C4-2B (cell line): ENCODE results near the gene NAP1L2.
"Not testable (repeated sequence)": the region's sequence is repeated elsewhere in the genome, so short reads cannot be mapped to it uniquely, and the experiment has no call there.

Experiments
- ZFX ChIP-seq: fragments of 450-650 bp; IDR thresholded peaks from 2 replicates; pipeline ENCODE4 v1.6.1; 2017
- TF ChIP-seq, protein P1 (sequence below): fragments of 450-650 bp; conservative IDR thresholded peaks from 2 replicates; pipeline ENCODE4 v1.5.1; 2017; ENCODE audit warnings: mild to moderate bottlenecking

DNA sequence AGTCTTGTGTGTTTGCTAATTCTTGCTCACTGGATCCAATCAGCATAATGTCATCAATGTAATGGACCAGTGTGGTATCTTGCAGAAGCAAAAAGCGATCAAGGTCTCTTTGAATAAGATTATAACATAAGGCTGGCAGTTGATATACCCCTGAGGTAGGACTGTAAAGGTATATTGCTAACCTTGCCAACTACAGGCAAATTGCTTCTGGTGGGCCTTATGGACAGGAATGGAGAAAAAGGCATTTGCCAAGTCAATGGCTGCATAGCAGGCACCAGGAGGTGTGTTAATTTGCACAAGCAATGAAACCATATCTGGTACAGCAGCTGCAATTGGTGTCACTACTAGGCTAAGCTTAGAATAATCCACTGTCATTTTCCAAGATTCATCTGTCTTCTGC, 45.7 kb downstream of the NAP1L2 start:
- TF ChIP-seq, protein P1, sequence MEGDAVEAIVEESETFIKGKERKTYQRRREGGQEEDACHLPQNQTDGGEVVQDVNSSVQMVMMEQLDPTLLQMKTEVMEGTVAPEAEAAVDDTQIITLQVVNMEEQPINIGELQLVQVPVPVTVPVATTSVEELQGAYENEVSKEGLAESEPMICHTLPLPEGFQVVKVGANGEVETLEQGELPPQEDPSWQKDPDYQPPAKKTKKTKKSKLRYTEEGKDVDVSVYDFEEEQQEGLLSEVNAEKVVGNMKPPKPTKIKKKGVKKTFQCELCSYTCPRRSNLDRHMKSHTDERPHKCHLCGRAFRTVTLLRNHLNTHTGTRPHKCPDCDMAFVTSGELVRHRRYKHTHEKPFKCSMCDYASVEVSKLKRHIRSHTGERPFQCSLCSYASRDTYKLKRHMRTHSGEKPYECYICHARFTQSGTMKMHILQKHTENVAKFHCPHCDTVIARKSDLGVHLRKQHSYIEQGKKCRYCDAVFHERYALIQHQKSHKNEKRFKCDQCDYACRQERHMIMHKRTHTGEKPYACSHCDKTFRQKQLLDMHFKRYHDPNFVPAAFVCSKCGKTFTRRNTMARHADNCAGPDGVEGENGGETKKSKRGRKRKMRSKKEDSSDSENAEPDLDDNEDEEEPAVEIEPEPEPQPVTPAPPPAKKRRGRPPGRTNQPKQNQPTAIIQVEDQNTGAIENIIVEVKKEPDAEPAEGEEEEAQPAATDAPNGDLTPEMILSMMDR, result not testable (repeated sequence)
- not testable (repeated sequence) for TF ChIP-seq ZFX
